Measurements from ENCODE around the gene CNKSR2. TPM values are rescaled to one million over a fixed set of nuclear protein-coding genes. Genes with fewer than 3 reads are reported as not detected.

Gene CNKSR2
- total and polyA plus RNA-seq, 4 experiments from 2014 or later: 1.5 to 9.8 (median 5.4) TPM

- Mint-ChIP-seq H3K4me3 (no peak overlapping the region), H3K27me3 (peaks cover 0 to 1% of the 10 kb centered on the region in 2 donors), H3K36me3 (no peaks in the 10 kb centered on the region), H3K4me1 (peaks cover 0 to 1% (median 0%) of the 10 kb centered on the region in 4 donors), H3K27ac (no peak overlapping the region), H3K9me3 (peaks cover 0 to 2% (median 0%) of the 10 kb centered on the region in 8 donors)
- Histone ChIP-seq H3K27ac (ENCODE audit: low read depth, low read length) (no peak overlapping the region), H3K4me3 (ENCODE audit: low read length in 2 of 2) (no peak overlapping the region), H3K27me3 (ENCODE audit: insufficient read depth, low read length) (no peaks in the 10 kb centered on the region), H3K4me1 (ENCODE audit: insufficient read depth, low read length) (no peaks in the 10 kb centered on the region), H3K36me3 (ENCODE audit: insufficient read depth, low read length) (no peaks in the 10 kb centered on the region), H3K9me3 (ENCODE audit: control insufficient read depth in 1 of 2, low read length in 2 of 2) (no peaks in the 10 kb centered on the region)
- CTCF ChIA-PET (ENCODE audit: partially characterized antibody): no interaction called here
- intact Hi-C loops (cut with micrococcal nuclease): no loop called here
- POLR2A ChIA-PET (ENCODE audit: partially characterized antibody): no interaction called here
- DNase-seq: no peak
Measured at GRCh38 chrX:21678048-21678612, 303.9 kb downstream of the CNKSR2 start.

- no peaks in the 10 kb centered on the region for H3K36me3 ChIP-seq (ENCODE audit: insufficient read depth, low read length)
- no peak for DNase-seq
- H3K36me3 Mint-ChIP-seq: no peaks in the 10 kb centered on the region
- no peaks in the 10 kb centered on the region for H3K4me1 ChIP-seq (ENCODE audit: insufficient read depth, low read length)
- no peak overlapping the region for H3K4me3 ChIP-seq (ENCODE audit: low read length in 2 of 2)
- H3K9me3 ChIP-seq (ENCODE audit: control insufficient read depth in 1 of 2, low read length in 2 of 2): no peaks in the 10 kb centered on the region
- no peaks in the 10 kb centered on the region for H3K27me3 ChIP-seq (ENCODE audit: insufficient read depth, low read length)
- H3K4me1 Mint-ChIP-seq: no peaks in the 10 kb centered on the region
- no peak overlapping the region for H3K4me3 Mint-ChIP-seq
- peaks cover 0 to 1% (median 0%) of the 10 kb centered on the region in 8 donors for H3K9me3 Mint-ChIP-seq
- intact Hi-C loops (cut with micrococcal nuclease): no loop called here
- ChIA-PET POLR2A (ENCODE audit: partially characterized antibody) (no interaction called here), CTCF (ENCODE audit: partially characterized antibody) (no interaction called here)
- H3K27me3 Mint-ChIP-seq: peaks cover 0 to 3% of the 10 kb centered on the region in 2 donors
- no peak overlapping the region for H3K27ac Mint-ChIP-seq
- H3K27ac ChIP-seq (ENCODE audit: low read depth, low read length): no peak overlapping the region
Measured at GRCh38 chrX:21683941-21684340, 309.7 kb downstream of the CNKSR2 start.

- no peak overlapping the region for H3K4me3 ChIP-seq (ENCODE audit: low read length in 2 of 2)
- H3K9me3 Mint-ChIP-seq: peaks cover 0 to 4% (median 0%) of the 10 kb centered on the region in 8 donors
- ChIA-PET POLR2A (ENCODE audit: partially characterized antibody) (no interaction called here), CTCF (ENCODE audit: partially characterized antibody) (no interaction called here)
- H3K27ac ChIP-seq (ENCODE audit: low read depth, low read length): no peak overlapping the region
- no peaks in the 10 kb centered on the region for H3K4me1 ChIP-seq (ENCODE audit: insufficient read depth, low read length)
- H3K36me3 ChIP-seq (ENCODE audit: insufficient read depth, low read length): no peaks in the 10 kb centered on the region
- H3K27me3 ChIP-seq (ENCODE audit: insufficient read depth, low read length): no peaks in the 10 kb centered on the region
- no peak overlapping the region for H3K4me3 Mint-ChIP-seq
- peaks cover 0 to 3% (median under 1%) of the 10 kb centered on the region in 4 donors for H3K4me1 Mint-ChIP-seq
- H3K9me3 ChIP-seq (ENCODE audit: control insufficient read depth in 1 of 2, low read length in 2 of 2): no peaks in the 10 kb centered on the region
- intact Hi-C loops (cut with micrococcal nuclease): no loop called here
- no peak for DNase-seq
- no peaks in the 10 kb centered on the region for H3K27me3 Mint-ChIP-seq
- no peak overlapping the region for H3K27ac Mint-ChIP-seq
- no peaks in the 10 kb centered on the region for H3K36me3 Mint-ChIP-seq
Measured at GRCh38 chrX:21691512-21692018, 317.3 kb downstream of the CNKSR2 start.

DNA sequence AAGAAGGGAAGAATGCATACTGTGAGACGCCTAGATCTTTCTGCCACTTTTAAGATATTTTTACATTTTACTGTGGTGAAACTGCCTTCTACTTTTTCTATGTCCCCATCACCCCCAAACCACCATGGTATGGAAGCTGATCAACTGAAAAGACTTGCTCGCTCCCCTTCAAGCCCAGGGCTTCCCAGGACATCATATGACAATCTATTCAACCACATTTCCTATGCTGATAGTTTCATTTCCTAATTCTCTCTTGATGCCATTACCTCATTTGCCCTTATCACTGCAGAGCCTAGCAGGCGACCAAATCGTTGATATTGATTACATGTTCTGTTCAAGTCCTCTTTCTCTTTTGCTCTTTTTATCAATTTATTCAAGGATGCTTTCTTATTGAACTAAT lies 324.1 kb downstream of the CNKSR2 start:
- Mint-ChIP-seq H3K27ac (no peak overlapping the region), H3K4me1 (no peaks in the 10 kb centered on the region), H3K27me3 (peaks cover 0 to 4% of the 10 kb centered on the region in 2 donors), H3K9me3 (peaks cover 0 to 2% (median 0%) of the 10 kb centered on the region in 8 donors), H3K4me3 (no peak overlapping the region), H3K36me3 (no peaks in the 10 kb centered on the region)
- DNase-seq: no peak
- Histone ChIP-seq H3K4me3 (ENCODE audit: low read length in 2 of 2) (no peak overlapping the region), H3K27ac (ENCODE audit: low read depth, low read length) (no peak overlapping the region), H3K27me3 (ENCODE audit: insufficient read depth, low read length) (no peaks in the 10 kb centered on the region), H3K36me3 (ENCODE audit: insufficient read depth, low read length) (no peaks in the 10 kb centered on the region), H3K9me3 (ENCODE audit: control insufficient read depth in 1 of 2, low read length in 2 of 2) (no peaks in the 10 kb centered on the region), H3K4me1 (ENCODE audit: insufficient read depth, low read length) (no peaks in the 10 kb centered on the region)
- CTCF ChIA-PET (ENCODE audit: partially characterized antibody): no interaction called here
- intact Hi-C loops (cut with micrococcal nuclease): no loop called here
- POLR2A ChIA-PET (ENCODE audit: partially characterized antibody): no interaction called here

DNA sequence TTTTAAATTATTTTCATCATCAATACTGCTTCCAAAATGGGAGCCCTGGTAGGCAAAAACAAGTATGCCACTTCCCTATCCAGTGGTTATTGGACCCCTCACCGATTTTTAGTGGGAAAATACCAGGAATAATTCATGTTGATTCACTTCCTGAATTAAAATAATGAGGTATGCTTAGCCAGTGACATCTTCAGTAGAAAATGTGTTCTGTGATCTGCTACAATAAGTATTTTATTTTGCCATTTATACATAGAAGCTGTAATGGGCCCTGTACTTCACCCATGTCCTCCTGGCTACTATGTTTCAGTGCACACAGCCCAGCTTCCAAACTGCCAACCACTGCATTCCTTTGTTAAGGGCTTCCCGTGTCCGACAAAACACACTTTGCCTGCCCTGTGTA lies 324.9 kb downstream of the CNKSR2 start:
- ChIA-PET POLR2A (ENCODE audit: partially characterized antibody) (no interaction called here), CTCF (ENCODE audit: partially characterized antibody) (no interaction called here)
- H3K36me3 Mint-ChIP-seq: no peaks in the 10 kb centered on the region
- H3K4me1 ChIP-seq (ENCODE audit: insufficient read depth, low read length): no peaks in the 10 kb centered on the region
- H3K9me3 Mint-ChIP-seq: peaks cover 0 to 2% (median 0%) of the 10 kb centered on the region in 8 donors
- H3K4me1 Mint-ChIP-seq: no peaks in the 10 kb centered on the region
- no peaks in the 10 kb centered on the region for H3K27me3 ChIP-seq (ENCODE audit: insufficient read depth, low read length)
- no peak overlapping the region for H3K4me3 Mint-ChIP-seq
- H3K27ac ChIP-seq (ENCODE audit: low read depth, low read length): no peak overlapping the region
- intact Hi-C loops (cut with micrococcal nuclease): no loop called here
- no peak overlapping the region for H3K27ac Mint-ChIP-seq
- DNase-seq: no peak
- no peaks in the 10 kb centered on the region for H3K36me3 ChIP-seq (ENCODE audit: insufficient read depth, low read length)
- H3K4me3 ChIP-seq (ENCODE audit: low read length in 2 of 2): no peak overlapping the region
- peaks cover 0 to 4% of the 10 kb centered on the region in 2 donors for H3K27me3 Mint-ChIP-seq
- no peaks in the 10 kb centered on the region for H3K9me3 ChIP-seq (ENCODE audit: control insufficient read depth in 1 of 2, low read length in 2 of 2)

DNA sequence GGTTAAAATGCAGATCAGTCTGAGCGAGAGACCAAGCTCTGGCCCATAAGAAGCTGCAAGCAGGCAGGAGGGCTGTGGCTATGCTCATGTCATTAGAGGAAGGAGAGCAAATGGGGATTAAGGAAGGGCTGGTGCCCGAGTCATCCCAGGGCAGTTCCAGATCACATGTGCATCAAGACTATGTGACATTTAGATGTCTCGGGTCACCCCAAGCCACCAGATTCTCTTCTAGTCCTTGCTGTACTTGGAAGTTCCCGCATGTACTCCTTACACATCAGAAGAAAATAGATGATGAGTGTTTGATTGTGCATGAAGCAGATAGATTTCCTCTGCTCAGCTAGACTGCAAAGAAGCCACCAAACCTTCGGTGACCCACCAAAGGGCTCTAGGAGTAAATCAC lies 326.1 kb downstream of the CNKSR2 start:
- Mint-ChIP-seq H3K9me3 (peaks cover 0 to 2% (median 0%) of the 10 kb centered on the region in 8 donors), H3K27ac (no peak overlapping the region), H3K27me3 (peaks cover 0 to 4% of the 10 kb centered on the region in 2 donors), H3K4me3 (no peak overlapping the region), H3K36me3 (no peaks in the 10 kb centered on the region), H3K4me1 (no peaks in the 10 kb centered on the region)
- Histone ChIP-seq H3K27me3 (ENCODE audit: insufficient read depth, low read length) (no peaks in the 10 kb centered on the region), H3K36me3 (ENCODE audit: insufficient read depth, low read length) (no peaks in the 10 kb centered on the region), H3K4me3 (ENCODE audit: low read length in 2 of 2) (no peak overlapping the region), H3K27ac (ENCODE audit: low read depth, low read length) (no peak overlapping the region), H3K9me3 (ENCODE audit: control insufficient read depth in 1 of 2, low read length in 2 of 2) (no peaks in the 10 kb centered on the region), H3K4me1 (ENCODE audit: insufficient read depth, low read length) (no peaks in the 10 kb centered on the region)
- POLR2A ChIA-PET (ENCODE audit: partially characterized antibody): no interaction called here
- CTCF ChIA-PET (ENCODE audit: partially characterized antibody): no interaction called here
- intact Hi-C loops (cut with micrococcal nuclease): no loop called here
- DNase-seq: no peak

- Mint-ChIP-seq H3K4me3 (no peak overlapping the region), H3K27me3 (peaks cover 0 to 4% of the 10 kb centered on the region in 2 donors), H3K9me3 (peaks cover 0 to 2% (median 0%) of the 10 kb centered on the region in 8 donors), H3K36me3 (no peaks in the 10 kb centered on the region), H3K4me1 (no peaks in the 10 kb centered on the region), H3K27ac (no peak overlapping the region)
- Histone ChIP-seq H3K4me3 (ENCODE audit: low read length in 2 of 2) (no peak overlapping the region), H3K27ac (ENCODE audit: low read depth, low read length) (no peak overlapping the region), H3K9me3 (ENCODE audit: control insufficient read depth in 1 of 2, low read length in 2 of 2) (no peaks in the 10 kb centered on the region), H3K4me1 (ENCODE audit: insufficient read depth, low read length) (no peaks in the 10 kb centered on the region), H3K36me3 (ENCODE audit: insufficient read depth, low read length) (no peaks in the 10 kb centered on the region), H3K27me3 (ENCODE audit: insufficient read depth, low read length) (no peaks in the 10 kb centered on the region)
- DNase-seq: no peak
- CTCF ChIA-PET (ENCODE audit: partially characterized antibody): no interaction called here
- intact Hi-C loops (cut with micrococcal nuclease): no loop called here
- POLR2A ChIA-PET (ENCODE audit: partially characterized antibody): no interaction called here
Measured at GRCh38 chrX:21700967-21701366, 326.7 kb downstream of the CNKSR2 start.
